IMR-90 (cell line): ENCODE measurements around the gene RGSL1. TPM values are rescaled to one million over a fixed set of nuclear protein-coding genes. Genes with fewer than 3 reads are reported as not detected.

Source experiments
- ATAC-seq: fragments of 200-7000 bp; cut with Tn5 transposase; 2 replicates; pipeline ENCODE4 v1.9.1; 2020; ENCODE audit warnings: low read depth, mild to moderate bottlenecking, moderate library complexity
- BruUV-seq: library from RNA; stranded (reverse); fragments of 400-500 nt; replicated peaks from 2 replicates; lab custom pipeline; 2021; lab: Mats Ljungman, UMichigan
- CTCF ChIA-PET: fragments of 300-600 bp; formaldehyde crosslinking; extraction: SDS; loops from one replicate; lab custom pipeline; 2021; ENCODE audit warnings: antibody characterized with exemption; lab: Yijun Ruan, JAX
- POLR2A ChIA-PET: fragments of 300-600 bp; sonication (Branson Sonifier 250); formaldehyde crosslinking; loops from one replicate; lab custom pipeline; 2022; ENCODE audit warnings: antibody characterized with exemption; ENCODE audit not compliant: unreplicated experiment; lab: Charles Lee
- DNase-seq: peaks from one replicate; pipeline ENCODE4 v3.0.0; 2013
- H2AFZ ChIP-seq: replicated peaks from 2 replicates; pipeline ENCODE3; 2013; ENCODE audit warnings: low read length, mild to moderate bottlenecking; ENCODE audit not compliant: poor library complexity
- H2AK5ac ChIP-seq: 2 replicates; pipeline ENCODE4 v1.6.1; 2013; ENCODE audit warnings: low read depth, low read length, inconsistent platforms
- H2AK9ac ChIP-seq: replicated peaks from 2 replicates; pipeline ENCODE3; 2013; ENCODE audit warnings: mild to moderate bottlenecking, low read depth, low read length, moderate library complexity; ENCODE audit not compliant: poor library complexity
- H2BK120ac ChIP-seq: 2 replicates; pipeline ENCODE4 v1.6.1; 2013; ENCODE audit warnings: low read depth, low read length, inconsistent platforms
- H2BK15ac ChIP-seq: 3 replicates; pipeline ENCODE4 v1.6.1; 2013; ENCODE audit warnings: low read depth, low read length, inconsistent platforms
- H2BK20ac ChIP-seq: 2 replicates; pipeline ENCODE4 v1.6.1; 2013; ENCODE audit warnings: low read depth, mild to moderate bottlenecking, inconsistent platforms, low read length, moderate library complexity
- H2BK5ac ChIP-seq: 2 replicates; pipeline ENCODE4 v1.6.1; 2013; ENCODE audit warnings: mild to moderate bottlenecking, low read depth, low read length, inconsistent platforms; ENCODE audit not compliant: poor library complexity, severe bottlenecking
- H3K14ac ChIP-seq: replicated peaks from 2 replicates; pipeline ENCODE4 v1.6.1; 2013; ENCODE audit warnings: low read depth, low read length, inconsistent platforms
- H3K18ac ChIP-seq: 2 replicates; pipeline ENCODE4 v1.6.1; 2013; ENCODE audit warnings: low read depth, low read length, control low read depth
- H3K23ac ChIP-seq: 2 replicates; pipeline ENCODE4 v1.6.1; 2013; ENCODE audit warnings: low read depth, low read length, inconsistent platforms
- H3K27ac ChIP-seq: 2 replicates; pipeline ENCODE4 v1.5.1; 2013; ENCODE audit warnings: mild to moderate bottlenecking, control low read depth, low read length; ENCODE audit not compliant: insufficient read depth
- H3K27me3 ChIP-seq: 2 replicates; pipeline ENCODE4 v1.6.1; 2013; ENCODE audit warnings: low read length; ENCODE audit not compliant: control insufficient read depth, insufficient read depth
- H3K36me3 ChIP-seq: 2 replicates; pipeline ENCODE4 v1.6.1; 2013; ENCODE audit warnings: low read length, mixed read lengths; ENCODE audit not compliant: control insufficient read depth, insufficient read depth
- H3K4ac ChIP-seq: 2 replicates; pipeline ENCODE4 v1.6.1; 2013; ENCODE audit warnings: low read depth, low read length, inconsistent platforms
- H3K4me1 ChIP-seq: 2 replicates; pipeline ENCODE4 v1.6.1; 2013; ENCODE audit warnings: low read length, mixed read lengths; ENCODE audit not compliant: control insufficient read depth, insufficient read depth
- H3K4me2 ChIP-seq: 2 replicates; pipeline ENCODE4 v1.6.1; 2013; ENCODE audit warnings: low read depth, mild to moderate bottlenecking, control low read depth, low read length, moderate library complexity
- H3K4me3 ChIP-seq: 2 replicates; pipeline ENCODE4 v1.5.1; 2013; ENCODE audit warnings: low read depth, mild to moderate bottlenecking, control low read depth, low read length, moderate library complexity; ENCODE audit not compliant: insufficient read depth
- H3K56ac ChIP-seq: 2 replicates; pipeline ENCODE4 v1.6.1; 2013; ENCODE audit warnings: low read length, inconsistent platforms; ENCODE audit not compliant: insufficient read depth; ENCODE audit errors: extremely low read depth
- H3K79me1 ChIP-seq, 2 experiments: 2 replicates each; pipeline ENCODE4 v1.6.1; 2013; ENCODE audit warnings: low read length in 2 of 2, inconsistent platforms in 1 of 2, low read depth in 1 of 2
- H3K9ac ChIP-seq: 2 replicates; pipeline ENCODE4 v1.6.1; 2013; ENCODE audit warnings: low read depth, low read length, control low read depth
- H3K9me1 ChIP-seq: 2 replicates; pipeline ENCODE4 v1.6.1; 2013; ENCODE audit warnings: low read length, inconsistent platforms; ENCODE audit not compliant: insufficient read depth
- H3K9me3 ChIP-seq: 2 replicates; pipeline ENCODE4 v1.6.1; 2013; ENCODE audit warnings: low read length; ENCODE audit not compliant: control insufficient read depth, insufficient read depth
- H4K20me1 ChIP-seq: 2 replicates; pipeline ENCODE4 v1.6.1; 2013; ENCODE audit warnings: low read length, inconsistent platforms; ENCODE audit not compliant: insufficient read depth
- H4K5ac ChIP-seq: 2 replicates; pipeline ENCODE4 v1.6.1; 2013; ENCODE audit warnings: mild to moderate bottlenecking, low read depth, low read length, control low read depth
- H4K8ac ChIP-seq, 2 experiments: 2 replicates each; pipeline ENCODE4 v1.6.1; 2013; ENCODE audit warnings: low read depth in 2 of 2, low read length in 2 of 2, control low read depth in 1 of 2, inconsistent platforms in 1 of 2
- H4K91ac ChIP-seq: 2 replicates; pipeline ENCODE4 v1.6.1; 2013; ENCODE audit warnings: low read depth, low read length, inconsistent platforms; ENCODE audit not compliant: insufficient read depth
- MAFK ChIP-seq: IDR thresholded peaks from 2 replicates; pipeline ENCODE4 v1.6.1; 2012; ENCODE audit warnings: low read depth, low read length, improper control_type of control experiment
- MXI1 ChIP-seq: IDR thresholded peaks from 2 replicates; pipeline ENCODE4 v1.6.1; 2012; ENCODE audit warnings: low read depth, mild to moderate bottlenecking, low read length, moderate library complexity, borderline replicate concordance
- NFE2L2 ChIP-seq: fragments of 150-350 bp; IDR thresholded peaks from 2 replicates; pipeline ENCODE4 v1.6.1; 2016; ENCODE audit warnings: low read depth, mild to moderate bottlenecking, low read length
- SMC3 ChIP-seq: fragments of 150-350 bp; IDR thresholded peaks from 2 replicates; pipeline ENCODE4 v1.6.1; 2016; ENCODE audit warnings: low read depth, mild to moderate bottlenecking, antibody characterized with exemption, low read length, moderate library complexity
- WGBS, 2 experiments: methylation state at CpG; one replicate each; pipeline versions ENCODE4 v1.1.5 to v1.1.7; 2013; ENCODE audit warnings: missing lambda C conversion rate in 2 of 2; ENCODE audit not compliant: insufficient read length in 1 of 2; ENCODE audit errors: extremely low coverage in 2 of 2; 5-methylcytosine and 5-hydroxymethylcytosine counted together
- dilution Hi-C: fragments of 300-500 bp; cut with HindIII; formaldehyde crosslinking; loops from one replicate; pipeline ENCODE4 v1.14.3; 2018; ENCODE audit warnings: low sequenced_read_pairs; ENCODE audit not compliant: unreplicated experiment
- in situ Hi-C: fragments of 300-500 bp; cut with MboI; formaldehyde crosslinking; loops from 3 replicates; pipeline ENCODE4 v1.14.3; 2019; ENCODE audit warnings: low sequenced_read_pairs, inconsistent platforms, mixed read lengths
- intact Hi-C: fragments of 100-400 bp; cut with micrococcal nuclease; formaldehyde crosslinking; loops from 2 replicates; pipeline ENCODE4 v1.10.0; 2022
- polyA plus RNA-seq, 3 experiments: library from polyadenylated mRNA; depleted of rRNA; stranded (reverse); fragments of >200 nt; gene quantifications; 2 replicates each; pipeline ENCODE4 v1.2.3, GENCODE V29; 2012; ENCODE audit warnings: low replicate concordance in 1 of 3
- total RNA-seq: library from RNA; depleted of rRNA; stranded (reverse); fragments of >200 nt; gene quantifications from 2 replicates; pipeline ENCODE4 v1.2.3, GENCODE V29; 2012
- TF ChIP-seq, protein P1 (sequence below): fragments of 150-350 bp; IDR thresholded peaks from 2 replicates; pipeline ENCODE4 v1.6.1; 2016; ENCODE audit warnings: low read depth, mild to moderate bottlenecking, low read length, moderate library complexity, borderline replicate concordance

Gene RGSL1
- total and polyA plus RNA-seq, 2 of the 4 experiments (the other 2 are of a cell fraction), result not detected

DNA sequence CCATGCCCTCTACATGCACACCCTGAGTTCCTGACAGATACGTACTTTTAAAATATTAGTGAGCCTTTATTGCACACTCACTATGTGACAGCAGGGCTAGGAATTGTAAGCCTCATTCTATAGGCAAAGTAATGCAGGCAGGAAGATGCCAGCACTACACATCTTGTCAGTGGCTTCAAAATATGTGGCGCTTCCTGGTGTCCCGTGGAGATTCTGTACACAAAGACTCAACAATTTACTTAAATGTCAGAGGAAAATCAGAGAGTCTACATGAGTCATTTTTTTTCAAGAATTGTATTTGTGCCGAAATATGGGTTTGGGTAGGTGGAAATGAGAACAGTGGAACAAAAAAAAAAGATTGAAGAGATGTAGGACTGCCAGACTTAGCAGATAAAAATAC is 111.5 kb downstream of the RGSL1 start:
- Histone ChIP-seq H2AK5ac (no peak overlapping the region), H4K91ac (no peak overlapping the region), H3K27me3 (peaks cover 5% of the 10 kb centered on the region), H3K14ac (no peak overlapping the region), H4K5ac (no peak overlapping the region), H3K4ac (no peak overlapping the region), H3K9me1 (no peaks in the 10 kb centered on the region), H3K4me2 (no peak overlapping the region), H3K23ac (no peak overlapping the region), H4K8ac (no peak overlapping the region), H3K4me3 (no peak overlapping the region), H2AK9ac (no peak overlapping the region), H2BK120ac (no peak overlapping the region), H3K36me3 (no peaks in the 10 kb centered on the region), H4K20me1 (no peaks in the 10 kb centered on the region), H3K9me3 (no peaks in the 10 kb centered on the region), H3K56ac (no peak overlapping the region), H2BK5ac (no peak overlapping the region), H3K4me1 (no peaks in the 10 kb centered on the region), H3K27ac (no peak overlapping the region), H2BK15ac (no peak overlapping the region), H2AFZ (no peak overlapping the region), H2BK20ac (no peak overlapping the region), H3K9ac (no peak overlapping the region), H3K79me1 (no peaks in the 10 kb centered on the region), H3K18ac (no peak overlapping the region)
- in situ Hi-C loops (no loop called here), dilution Hi-C loops (no loop called here), intact Hi-C loops (no loop called here)
- WGBS, 2 experiments, result no CpG with 5 or more reads among the region's 4 CpGs
- TF ChIP-seq, protein P1, sequence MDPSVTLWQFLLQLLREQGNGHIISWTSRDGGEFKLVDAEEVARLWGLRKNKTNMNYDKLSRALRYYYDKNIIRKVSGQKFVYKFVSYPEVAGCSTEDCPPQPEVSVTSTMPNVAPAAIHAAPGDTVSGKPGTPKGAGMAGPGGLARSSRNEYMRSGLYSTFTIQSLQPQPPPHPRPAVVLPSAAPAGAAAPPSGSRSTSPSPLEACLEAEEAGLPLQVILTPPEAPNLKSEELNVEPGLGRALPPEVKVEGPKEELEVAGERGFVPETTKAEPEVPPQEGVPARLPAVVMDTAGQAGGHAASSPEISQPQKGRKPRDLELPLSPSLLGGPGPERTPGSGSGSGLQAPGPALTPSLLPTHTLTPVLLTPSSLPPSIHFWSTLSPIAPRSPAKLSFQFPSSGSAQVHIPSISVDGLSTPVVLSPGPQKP, result no peak
- TF ChIP-seq NFE2L2 (no peak), MXI1 (no peak), SMC3 (no peak), MAFK (no peak)
- no peak for DNase-seq
- CTCF ChIA-PET, result no interaction called here
- no peak for ATAC-seq
- POLR2A ChIA-PET, result no interaction called here
- no TSS peak for BruUV-seq
